Kidney (tissue), 14 donors: ENCODE results near the gene DNASE1L3. TPM values are rescaled to one million over a fixed set of nuclear protein-coding genes. Genes with fewer than 3 reads are reported as not detected.
"Not testable (repeated sequence)": the region's sequence is repeated elsewhere in the genome, so short reads cannot be mapped to it uniquely, and the experiment has no call there.

Experiments used
- DNase-seq, 5 donors: peaks; one replicate each; pipeline ENCODE4 v3.0.0-alpha.2; 2013 to 2020
- FAIRE-seq: peaks from 2 replicates; lab custom pipeline; 2012; peaks lifted over from hg19 to GRCh38; lab: Jason Lieb, UNC
- H3K27ac ChIP-seq, 2 donors: one replicate each; pipeline ENCODE4 v1.7.0; 2013; ENCODE audit warnings: low read depth in 2 of 2, low read length in 2 of 2, inconsistent platforms in 1 of 2
- H3K27me3 ChIP-seq: one replicate; pipeline ENCODE4 v1.7.1; 2013; ENCODE audit warnings: low read length, inconsistent platforms; ENCODE audit not compliant: control insufficient read depth, insufficient read depth
- H3K36me3 ChIP-seq, 3 donors: one replicate each; pipeline versions ENCODE4 v1.7.0 to v1.7.1; 2013; ENCODE audit warnings: low read length in 3 of 3, control low read depth in 1 of 3, inconsistent platforms in 1 of 3; ENCODE audit not compliant: insufficient read depth in 3 of 3, control insufficient read depth in 2 of 3
- H3K4me1 ChIP-seq, 3 donors: one replicate each; pipeline versions ENCODE4 v1.7.0 to v1.7.1; 2013; ENCODE audit warnings: low read length in 3 of 3, inconsistent platforms in 1 of 3, low read depth in 1 of 3; ENCODE audit not compliant: control insufficient read depth in 2 of 3, insufficient read depth in 2 of 3
- H3K4me3 ChIP-seq, 3 donors: one replicate each; pipeline versions ENCODE4 v1.7.0 to v1.8.1; 2013; ENCODE audit warnings: low read length in 3 of 3, control low read depth in 1 of 3, inconsistent platforms in 1 of 3
- H3K9ac ChIP-seq, 3 donors: one replicate each; pipeline versions ENCODE4 v1.7.0 to v1.7.1; 2013; ENCODE audit warnings: low read length in 3 of 3, control low read depth in 1 of 3, inconsistent platforms in 1 of 3
- H3K9me3 ChIP-seq, 3 donors: one replicate each; pipeline versions ENCODE4 v1.7.0 to v1.7.1; 2013; ENCODE audit warnings: low read length in 3 of 3, control low read depth in 1 of 3, inconsistent platforms in 1 of 3; ENCODE audit not compliant: control insufficient read depth in 2 of 3, insufficient read depth in 1 of 3
- intact Hi-C: fragments of 100-400 bp; cut with DNase I; formaldehyde crosslinking; loops from one replicate; pipeline ENCODE4 v1.11.1; 2022
- polyA plus RNA-seq: library from polyadenylated mRNA; stranded (reverse); fragments of 350-450 nt; fragmentation: Illumina TruSeq; extraction: RNeasy Lipid Tissue Mini Kit (QIAGEN cat#74804); gene quantifications from one replicate; pipeline ENCODE4 v1.2.3, GENCODE V29; 2014; ENCODE audit warnings: low read depth, low replicate concordance; ENCODE audit not compliant: insufficient read depth
- total RNA-seq: library from RNA; stranded (reverse); fragmentation: NEBNext Ultra II Directional; extraction: Animal tissue kit (Norgen Biotek cat#: 25700); gene quantifications from one replicate; pipeline ENCODE4 v1.2.1, GENCODE V29; 2021
- TF ChIP-seq, protein P1 (sequence below): IDR thresholded peaks from 3 replicates; pipeline ENCODE4 v1.5.1; 2012; ENCODE audit warnings: mild to moderate bottlenecking, moderate library complexity, borderline replicate concordance; ENCODE audit not compliant: insufficient read depth; ENCODE audit errors: extremely low read depth
- donor health status: control.
- donor health status: control.
- donor health status: control.
- donor health status: control.
- donor health status: control.
- donor health status: DM: yes; HTN: yes; CAD: no.
- donor health status: Normal renal cell carcinoma (clear cell type).

DNASE1L3 gene
- total and polyA plus RNA-seq, 2 donors from 2014 or later, result 24.9 to 27.5 TPM

- no peak overlapping the region for H3K9ac ChIP-seq
- no peak overlapping the region for H3K27ac ChIP-seq
- no peaks in the 10 kb centered on the region for H3K36me3 ChIP-seq
- TF ChIP-seq, protein P1, sequence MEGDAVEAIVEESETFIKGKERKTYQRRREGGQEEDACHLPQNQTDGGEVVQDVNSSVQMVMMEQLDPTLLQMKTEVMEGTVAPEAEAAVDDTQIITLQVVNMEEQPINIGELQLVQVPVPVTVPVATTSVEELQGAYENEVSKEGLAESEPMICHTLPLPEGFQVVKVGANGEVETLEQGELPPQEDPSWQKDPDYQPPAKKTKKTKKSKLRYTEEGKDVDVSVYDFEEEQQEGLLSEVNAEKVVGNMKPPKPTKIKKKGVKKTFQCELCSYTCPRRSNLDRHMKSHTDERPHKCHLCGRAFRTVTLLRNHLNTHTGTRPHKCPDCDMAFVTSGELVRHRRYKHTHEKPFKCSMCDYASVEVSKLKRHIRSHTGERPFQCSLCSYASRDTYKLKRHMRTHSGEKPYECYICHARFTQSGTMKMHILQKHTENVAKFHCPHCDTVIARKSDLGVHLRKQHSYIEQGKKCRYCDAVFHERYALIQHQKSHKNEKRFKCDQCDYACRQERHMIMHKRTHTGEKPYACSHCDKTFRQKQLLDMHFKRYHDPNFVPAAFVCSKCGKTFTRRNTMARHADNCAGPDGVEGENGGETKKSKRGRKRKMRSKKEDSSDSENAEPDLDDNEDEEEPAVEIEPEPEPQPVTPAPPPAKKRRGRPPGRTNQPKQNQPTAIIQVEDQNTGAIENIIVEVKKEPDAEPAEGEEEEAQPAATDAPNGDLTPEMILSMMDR, result no peak
- intact Hi-C loops, result no loop called here
- no peaks in the 10 kb centered on the region for H3K4me1 ChIP-seq
- DNase-seq, result no peak
- no peaks in the 10 kb centered on the region for H3K27me3 ChIP-seq
- no peaks in the 10 kb centered on the region for H3K9me3 ChIP-seq
- H3K4me3 ChIP-seq, result no peak overlapping the region
- FAIRE-seq, result no peak
These were observed 20.2 kb upstream of the DNASE1L3 start for GRCh38 chr3:58230876-58231552.

GRCh38 chr3:58227933-58228332 is 17.2 kb upstream of the DNASE1L3 start:
- H3K4me3 ChIP-seq, DNase-seq, H3K27me3 ChIP-seq, H3K9ac ChIP-seq, FAIRE-seq, H3K36me3 ChIP-seq, H3K27ac ChIP-seq, H3K9me3 ChIP-seq, intact Hi-C loops, H3K4me1 ChIP-seq: not testable (repeated sequence)

GRCh38 chr3:58223855-58224254 is 13.1 kb upstream of the DNASE1L3 start:
- H3K27ac ChIP-seq, result no peak overlapping the region
- no peaks in the 10 kb centered on the region for H3K27me3 ChIP-seq
- no peak overlapping the region for H3K4me3 ChIP-seq
- H3K9me3 ChIP-seq, result no peaks in the 10 kb centered on the region
- intact Hi-C loops, result no loop called here
- no peak for FAIRE-seq
- no peak for DNase-seq
- no peaks in the 10 kb centered on the region for H3K4me1 ChIP-seq
- TF ChIP-seq, protein P1, result no peak
- no peak overlapping the region for H3K9ac ChIP-seq
- H3K36me3 ChIP-seq, result no peaks in the 10 kb centered on the region

GRCh38 chr3:58222161-58222724 is 11.5 kb upstream of the DNASE1L3 start:
- TF ChIP-seq, protein P1, result no peak
- FAIRE-seq, result no peak
- no peaks in the 10 kb centered on the region for H3K27me3 ChIP-seq
- intact Hi-C loops, result no loop called here
- no peak overlapping the region for H3K4me3 ChIP-seq
- no peaks in the 10 kb centered on the region for H3K36me3 ChIP-seq
- no peak overlapping the region for H3K9ac ChIP-seq
- no peak overlapping the region for H3K27ac ChIP-seq
- H3K4me1 ChIP-seq, result peaks cover 0 to 3% (median 0%) of the 10 kb centered on the region in 3 donors
- no peak for DNase-seq
- no peaks in the 10 kb centered on the region for H3K9me3 ChIP-seq
